ENCODE results near the gene TBC1D26. TPM values are rescaled to one million over a fixed set of nuclear protein-coding genes. Genes with fewer than 3 reads are reported as not detected.
"Not testable (repeated sequence)": the region's sequence is repeated elsewhere in the genome, so short reads cannot be mapped to it uniquely, and the experiment has no call there.

The TBC1D26 gene
- total RNA-seq, 4 donors from 2014 or later: 0.16 TPM; not detected in 3

DNA sequence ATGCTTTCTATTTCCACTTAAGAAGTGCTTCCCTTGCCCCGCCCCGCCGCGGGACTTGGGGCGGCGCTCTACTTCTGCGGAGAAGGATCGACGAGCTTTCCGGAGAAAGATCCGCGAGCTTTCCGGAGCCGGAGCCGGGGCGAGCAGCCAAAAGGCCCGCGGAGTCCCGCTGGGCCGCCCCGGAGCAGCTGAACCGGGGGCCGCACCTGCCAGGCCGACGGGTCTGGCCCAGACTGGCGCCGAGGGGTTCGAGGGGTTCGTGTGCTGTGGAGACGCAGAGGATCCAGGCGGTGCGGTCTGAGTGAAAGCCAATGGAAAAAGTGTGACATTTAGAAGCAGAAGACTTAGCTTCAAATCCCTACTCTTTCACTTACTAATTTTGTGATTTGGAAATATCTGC lies 50.8 kb downstream of the TBC1D26 start:
- peak overlapping the region; percentile 19 to 51 (median 36) for H3K4me3 ChIP-seq
- TF ChIP-seq, protein P1, sequence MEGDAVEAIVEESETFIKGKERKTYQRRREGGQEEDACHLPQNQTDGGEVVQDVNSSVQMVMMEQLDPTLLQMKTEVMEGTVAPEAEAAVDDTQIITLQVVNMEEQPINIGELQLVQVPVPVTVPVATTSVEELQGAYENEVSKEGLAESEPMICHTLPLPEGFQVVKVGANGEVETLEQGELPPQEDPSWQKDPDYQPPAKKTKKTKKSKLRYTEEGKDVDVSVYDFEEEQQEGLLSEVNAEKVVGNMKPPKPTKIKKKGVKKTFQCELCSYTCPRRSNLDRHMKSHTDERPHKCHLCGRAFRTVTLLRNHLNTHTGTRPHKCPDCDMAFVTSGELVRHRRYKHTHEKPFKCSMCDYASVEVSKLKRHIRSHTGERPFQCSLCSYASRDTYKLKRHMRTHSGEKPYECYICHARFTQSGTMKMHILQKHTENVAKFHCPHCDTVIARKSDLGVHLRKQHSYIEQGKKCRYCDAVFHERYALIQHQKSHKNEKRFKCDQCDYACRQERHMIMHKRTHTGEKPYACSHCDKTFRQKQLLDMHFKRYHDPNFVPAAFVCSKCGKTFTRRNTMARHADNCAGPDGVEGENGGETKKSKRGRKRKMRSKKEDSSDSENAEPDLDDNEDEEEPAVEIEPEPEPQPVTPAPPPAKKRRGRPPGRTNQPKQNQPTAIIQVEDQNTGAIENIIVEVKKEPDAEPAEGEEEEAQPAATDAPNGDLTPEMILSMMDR (IDR thresholded peaks at IDR 0.05): no peak
- TF ChIP-seq POLR2A (IDR thresholded peaks at IDR 0.05): no peak
- TF ChIP-seq EP300 (IDR thresholded peaks at IDR 0.05; ENCODE audit: low read depth): no peak
- TF ChIP-seq POLR2AphosphoS5 (IDR thresholded peaks at IDR 0.05): no peak
- in situ Hi-C loops (cut with MboI; ENCODE audit: low pct_ligation_motif_present in 1 of 4, low pct_unique_long_range_greater_than_20kb in 1 of 4, low sequenced_read_pairs in 3 of 4) (no loop called here), intact Hi-C loops (cut with DNase I; ENCODE audit: low total_unique reads) (no loop called here)
- H3K4me1 ChIP-seq: peaks cover 0 to 21% (median 0%) of the 10 kb centered on the region in 4 donors
- 13 to 25% methylated on average over 28 to 32 of the region's 32 CpGs for WGBS, 2 donors (ENCODE audit: low coverage in 1 of 2)
- H3K9me3 ChIP-seq: no peaks in the 10 kb centered on the region
- H3K36me3 ChIP-seq: no peaks in the 10 kb centered on the region
- peak overlapping the region; percentile 36 to 70 (median 54) for H3K27ac ChIP-seq
- H3K27me3 ChIP-seq: no peaks in the 10 kb centered on the region
- peak; percentile 59 for DNase-seq

DNA sequence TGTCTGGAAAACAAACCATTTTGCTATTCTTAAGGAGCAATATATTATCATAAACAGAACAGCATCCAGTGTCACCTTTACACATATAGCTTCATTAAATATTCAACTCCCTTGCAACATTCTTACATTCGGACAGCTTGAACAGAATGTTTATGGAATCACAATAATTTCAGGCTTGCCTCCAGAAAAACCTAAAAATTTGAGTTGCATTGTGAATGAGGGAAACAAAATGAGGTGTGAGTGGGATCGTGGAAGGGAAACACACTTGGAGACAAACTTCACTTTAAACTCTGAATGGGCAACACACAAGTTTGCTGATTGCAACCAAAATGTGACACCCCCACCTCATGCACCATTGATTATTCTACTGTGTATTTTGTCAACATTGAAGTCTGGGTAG lies 51.4 kb downstream of the TBC1D26 start:
- Histone ChIP-seq H3K36me3 (no peaks in the 10 kb centered on the region), H3K27ac (peak overlapping the region in 2 of 4 donors; percentile 56 to 70), H3K4me3 (no peak overlapping the region), H3K4me1 (peaks cover 0 to 21% (median 0%) of the 10 kb centered on the region in 4 donors), H3K27me3 (no peaks in the 10 kb centered on the region), H3K9me3 (no peaks in the 10 kb centered on the region)
- in situ Hi-C loops (cut with MboI; ENCODE audit: low pct_ligation_motif_present in 1 of 4, low pct_unique_long_range_greater_than_20kb in 1 of 4, low sequenced_read_pairs in 3 of 4): no loop called here
- TF ChIP-seq, protein P1 (IDR thresholded peaks at IDR 0.05): no peak
- no peak for TF ChIP-seq POLR2A (IDR thresholded peaks at IDR 0.05)
- TF ChIP-seq EP300 (IDR thresholded peaks at IDR 0.05; ENCODE audit: low read depth): no peak
- no peak for TF ChIP-seq POLR2AphosphoS5 (IDR thresholded peaks at IDR 0.05)
- WGBS, 2 donors (ENCODE audit: low coverage in 1 of 2): 78 to 80% methylated on average over 2 of the region's 2 CpGs
- intact Hi-C loops (cut with DNase I; ENCODE audit: low total_unique reads): no loop called here
- no peak for DNase-seq

DNA sequence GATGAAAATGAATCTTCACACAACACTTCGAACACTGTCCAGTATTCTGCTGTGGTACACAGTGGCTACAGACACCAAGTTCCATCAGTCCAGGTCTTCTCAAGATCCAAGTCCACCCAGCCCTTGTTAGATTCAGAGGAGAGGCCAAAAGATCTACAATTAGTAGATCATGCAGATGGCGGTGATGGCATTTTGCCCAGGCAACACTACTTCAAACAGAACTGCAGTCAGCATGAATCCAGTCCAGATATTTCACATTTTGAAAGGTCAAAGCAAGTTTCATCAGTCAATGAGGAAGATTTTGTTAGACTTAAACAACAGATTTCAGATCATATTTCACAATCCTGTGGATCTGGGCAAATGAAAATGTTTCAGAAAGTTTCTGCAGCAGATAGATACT lies 52.3 kb downstream of the TBC1D26 start:
- H3K4me3 ChIP-seq; H3K27me3 ChIP-seq; intact Hi-C loops (cut with DNase I; ENCODE audit: low total_unique reads); H3K27ac ChIP-seq; H3K9me3 ChIP-seq; H3K36me3 ChIP-seq; in situ Hi-C loops (cut with MboI; ENCODE audit: low pct_ligation_motif_present in 1 of 4, low pct_unique_long_range_greater_than_20kb in 1 of 4, low sequenced_read_pairs in 3 of 4): not testable (repeated sequence)
- peak; percentile 31 for DNase-seq
- 60 to 68% methylated on average over 1 to 2 of the region's 2 CpGs for WGBS, 2 donors (ENCODE audit: low coverage in 1 of 2)
- peaks cover 0 to 21% (median 0%) of the 10 kb centered on the region in 4 donors for H3K4me1 ChIP-seq

DNA sequence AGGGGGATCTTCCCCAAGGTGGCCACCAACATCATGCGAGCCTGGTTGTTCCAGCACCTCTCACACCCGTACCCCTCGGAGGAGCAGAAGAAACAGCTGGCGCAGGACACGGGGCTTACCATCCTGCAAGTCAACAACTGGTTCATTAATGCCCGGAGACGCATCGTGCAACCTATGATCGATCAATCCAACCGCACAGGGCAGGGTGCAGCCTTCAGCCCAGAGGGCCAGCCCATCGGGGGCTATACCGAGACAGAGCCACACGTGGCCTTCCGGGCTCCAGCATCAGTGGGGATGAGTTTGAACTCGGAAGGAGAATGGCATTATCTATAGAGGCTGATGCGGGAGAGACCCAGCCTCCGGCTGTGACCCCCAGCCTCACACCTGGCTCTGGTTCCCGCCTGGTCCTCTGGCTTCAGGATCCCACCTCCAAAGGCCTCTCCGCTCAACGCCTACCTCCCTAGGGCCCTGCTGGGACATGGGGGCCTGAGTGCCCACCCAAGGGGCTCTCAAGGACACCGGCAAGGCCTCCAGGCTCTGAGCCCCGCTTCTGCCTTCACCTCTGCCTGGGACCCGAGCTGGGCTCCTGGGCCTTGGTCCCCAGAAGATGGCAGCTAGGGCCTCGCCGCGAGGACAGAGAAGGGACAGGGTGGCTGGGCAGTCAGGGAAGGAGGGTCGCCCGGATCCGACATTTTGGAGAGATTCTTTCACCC lies 55.4 kb downstream of the TBC1D26 start:
- 96 to 98% methylated on average over 6 to 28 of the region's 29 CpGs for WGBS, 2 donors (ENCODE audit: low coverage in 1 of 2)
- in situ Hi-C loops (cut with MboI; ENCODE audit: low pct_ligation_motif_present in 1 of 4, low pct_unique_long_range_greater_than_20kb in 1 of 4, low sequenced_read_pairs in 3 of 4); intact Hi-C loops (cut with DNase I; ENCODE audit: low total_unique reads): not testable (repeated sequence)

DNA sequence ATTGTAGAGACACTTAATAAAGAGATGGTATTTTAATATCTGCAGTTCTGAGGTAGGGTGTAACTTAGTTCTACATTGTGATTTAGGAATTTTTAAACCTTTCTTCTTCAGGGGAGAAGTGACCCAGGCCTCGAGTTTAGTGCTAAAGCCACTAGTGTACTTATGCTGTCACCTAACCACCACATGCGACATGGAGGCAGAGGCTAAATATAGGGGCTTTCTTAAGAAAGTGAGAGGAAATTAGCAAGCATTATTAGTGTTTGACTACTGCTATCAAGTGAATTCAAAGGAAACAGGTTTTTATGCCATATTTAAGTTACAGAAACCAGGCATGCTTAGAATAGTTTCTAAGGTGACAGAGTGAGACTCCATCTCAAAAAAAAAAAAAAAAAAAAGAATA lies 56.3 kb downstream of the TBC1D26 start:
- intact Hi-C loops (cut with DNase I; ENCODE audit: low total_unique reads); H3K27ac ChIP-seq; in situ Hi-C loops (cut with MboI; ENCODE audit: low pct_ligation_motif_present in 1 of 4, low pct_unique_long_range_greater_than_20kb in 1 of 4, low sequenced_read_pairs in 3 of 4); DNase-seq; H3K4me3 ChIP-seq; H3K27me3 ChIP-seq; H3K9me3 ChIP-seq; H3K36me3 ChIP-seq: not testable (repeated sequence)
- no CpG with 5 or more reads among the region's 2 CpGs for WGBS, 2 donors (ENCODE audit: low coverage in 1 of 2)
- H3K4me1 ChIP-seq: peaks cover 0 to 17% (median 0%) of the 10 kb centered on the region in 4 donors

More for the DNA sequence above, 55.4 kb downstream of the TBC1D26 start:
- not testable (repeated sequence) for H3K9me3 ChIP-seq, H3K27me3 ChIP-seq, H3K4me3 ChIP-seq, H3K36me3 ChIP-seq, DNase-seq, H3K27ac ChIP-seq
- peaks cover 0 to 20% (median 0%) of the 10 kb centered on the region in 4 donors for H3K4me1 ChIP-seq

Small RNAs within 50 kb of the gene (small RNA-seq; reads per million reads assigned to genes)
- gene AC015922.1: 0 to 0.12 (median 0) reads per million in 4 donors
- 0 to 0.12 (median 0) reads per million in 4 donors for gene RNA5SP436

Other genes with a start within 250 kb of the TBC1D26 start
- gene TVP23C, start 168.8 kb upstream of the TBC1D26 start, total RNA-seq: 100 to 1,000 TPM in 1 of 4 donors, 10 to 100 TPM in 3; 15.0 to 457 (median 33.7) TPM
- gene FBXW10B, start 112.6 kb upstream of the TBC1D26 start, total RNA-seq: under 1 TPM in 1 of 4 donors, not detected in 3; 0.82 TPM
- gene TRIM16, start 48.0 kb upstream of the TBC1D26 start, total RNA-seq: 10 to 100 TPM; 10.1 to 44.2 (median 14.2) TPM
- gene ZNF286A, start 32.5 kb upstream of the TBC1D26 start, total RNA-seq: 10 to 100 TPM in 3 of 4 donors, 1 to 10 TPM in 1; 3.2 to 73.7 (median 11.9) TPM
- 10 to 100 TPM; 41.4 to 68.9 (median 52.0) TPM for gene ADORA2B, start 212.8 kb downstream of the TBC1D26 start, total RNA-seq